ENCODE results near the gene BYSL.

The BYSL gene

DNA sequence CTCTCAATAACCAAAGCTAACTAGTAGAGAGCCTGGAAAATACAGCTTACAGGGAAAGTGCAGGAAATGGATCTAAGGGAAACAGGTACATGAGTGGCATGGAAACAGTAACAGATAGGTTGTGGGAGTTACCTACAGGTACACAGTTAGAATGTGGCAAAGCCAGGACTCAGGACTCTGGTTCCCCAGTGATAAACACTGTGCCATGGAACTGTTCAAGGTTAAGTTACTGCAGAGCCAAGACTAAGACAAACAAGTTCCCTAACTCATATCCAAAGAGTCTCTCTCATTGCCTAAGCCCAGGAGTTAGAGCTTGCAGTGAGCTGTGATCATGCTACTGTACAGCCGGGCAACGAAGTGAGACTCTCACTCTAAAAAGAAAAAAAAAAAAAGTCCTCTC is 7.0 kb upstream of the BYSL start:
- TF ChIP-seq, protein P1, sequence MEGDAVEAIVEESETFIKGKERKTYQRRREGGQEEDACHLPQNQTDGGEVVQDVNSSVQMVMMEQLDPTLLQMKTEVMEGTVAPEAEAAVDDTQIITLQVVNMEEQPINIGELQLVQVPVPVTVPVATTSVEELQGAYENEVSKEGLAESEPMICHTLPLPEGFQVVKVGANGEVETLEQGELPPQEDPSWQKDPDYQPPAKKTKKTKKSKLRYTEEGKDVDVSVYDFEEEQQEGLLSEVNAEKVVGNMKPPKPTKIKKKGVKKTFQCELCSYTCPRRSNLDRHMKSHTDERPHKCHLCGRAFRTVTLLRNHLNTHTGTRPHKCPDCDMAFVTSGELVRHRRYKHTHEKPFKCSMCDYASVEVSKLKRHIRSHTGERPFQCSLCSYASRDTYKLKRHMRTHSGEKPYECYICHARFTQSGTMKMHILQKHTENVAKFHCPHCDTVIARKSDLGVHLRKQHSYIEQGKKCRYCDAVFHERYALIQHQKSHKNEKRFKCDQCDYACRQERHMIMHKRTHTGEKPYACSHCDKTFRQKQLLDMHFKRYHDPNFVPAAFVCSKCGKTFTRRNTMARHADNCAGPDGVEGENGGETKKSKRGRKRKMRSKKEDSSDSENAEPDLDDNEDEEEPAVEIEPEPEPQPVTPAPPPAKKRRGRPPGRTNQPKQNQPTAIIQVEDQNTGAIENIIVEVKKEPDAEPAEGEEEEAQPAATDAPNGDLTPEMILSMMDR (IDR thresholded peaks at IDR 0.05; ENCODE audit: low read length, missing control alignments): no peak
- DNase-seq (ENCODE audit: low read depth): no peak
- H3K4me3 ChIP-seq (replicated peaks; ENCODE audit: low read depth, low read length): no peak overlapping the region

DNA sequence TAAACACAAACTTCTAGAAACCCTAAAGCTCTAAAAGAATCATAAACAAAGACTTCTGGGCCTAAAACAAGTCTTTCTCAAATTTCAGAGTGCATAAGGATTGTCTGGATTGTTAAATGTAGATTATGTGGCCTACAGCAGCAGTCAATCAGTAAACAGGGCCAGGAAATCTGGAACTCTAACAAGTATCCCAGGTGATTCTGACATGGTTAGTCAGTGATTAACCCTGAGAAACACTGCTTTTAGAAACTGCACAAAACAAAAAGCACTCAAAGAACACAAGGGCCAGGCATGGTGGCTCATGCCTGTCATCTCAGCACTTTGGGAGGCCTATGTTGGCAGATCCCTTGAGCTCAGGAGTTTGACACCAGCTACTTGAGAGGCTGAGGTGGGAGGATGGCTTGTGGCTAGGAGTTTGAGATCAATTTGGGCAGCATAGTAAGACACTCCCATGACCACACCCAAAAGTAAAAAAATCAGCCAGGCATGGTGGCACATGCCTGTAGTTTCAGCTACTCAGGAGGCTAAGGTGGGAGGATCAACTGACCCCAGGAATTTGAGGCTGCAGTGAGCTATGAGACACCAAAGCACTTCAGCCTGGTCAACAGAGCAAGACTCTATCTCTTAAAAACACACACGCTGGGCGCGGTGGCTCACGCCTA is 6.3 kb upstream of the BYSL start:
- DNase-seq (ENCODE audit: low read depth): no peak
- TF ChIP-seq, protein P1 (IDR thresholded peaks at IDR 0.05; ENCODE audit: low read length, missing control alignments): no peak
- H3K4me3 ChIP-seq (replicated peaks; ENCODE audit: low read depth, low read length): no peak overlapping the region

DNA sequence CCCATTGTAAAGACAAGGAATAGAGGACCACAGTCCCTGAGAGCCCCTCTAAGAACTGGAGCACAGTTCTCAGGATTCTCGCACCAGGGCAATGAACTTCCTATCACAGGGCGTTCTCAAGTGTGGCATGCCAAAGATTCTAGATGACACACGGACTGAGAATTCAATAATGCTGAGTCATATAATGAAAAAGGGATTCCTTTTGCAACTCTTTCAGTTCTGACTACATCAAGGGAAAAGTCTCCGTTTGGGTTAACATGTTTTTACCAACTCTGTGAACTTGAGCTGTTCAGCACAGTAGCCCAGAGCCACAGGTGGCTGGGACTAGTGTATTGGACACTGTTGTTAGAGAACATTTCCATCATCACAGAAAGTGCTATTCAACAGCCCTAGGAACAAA is 3.8 kb upstream of the BYSL start:
- TF ChIP-seq, protein P1 (IDR thresholded peaks at IDR 0.05; ENCODE audit: low read length, missing control alignments): no peak
- peak; percentile 94 for DNase-seq (ENCODE audit: low read depth)
- H3K4me3 ChIP-seq (replicated peaks; ENCODE audit: low read depth, low read length): no peak overlapping the region

DNA sequence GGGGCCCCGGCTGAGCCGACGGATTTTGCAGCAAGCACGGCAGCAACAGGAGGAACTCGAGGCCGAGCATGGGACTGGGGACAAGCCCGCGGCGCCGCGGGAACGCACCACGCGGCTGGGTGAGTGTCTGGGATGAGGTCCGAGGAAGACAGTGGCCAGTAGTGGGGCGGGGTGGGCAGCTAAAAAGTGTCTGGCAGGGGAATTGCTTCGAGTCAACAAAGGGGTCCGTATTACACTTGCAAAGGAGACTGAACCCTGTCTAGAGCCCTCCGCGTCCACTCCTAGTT is 356 bp downstream of the BYSL start:
- peak overlapping the region; percentile 98 for H3K4me3 ChIP-seq (replicated peaks; ENCODE audit: low read depth, low read length)
- DNase-seq (ENCODE audit: low read depth): no peak
- TF ChIP-seq, protein P1 (IDR thresholded peaks at IDR 0.05; ENCODE audit: low read length, missing control alignments): no peak

DNA sequence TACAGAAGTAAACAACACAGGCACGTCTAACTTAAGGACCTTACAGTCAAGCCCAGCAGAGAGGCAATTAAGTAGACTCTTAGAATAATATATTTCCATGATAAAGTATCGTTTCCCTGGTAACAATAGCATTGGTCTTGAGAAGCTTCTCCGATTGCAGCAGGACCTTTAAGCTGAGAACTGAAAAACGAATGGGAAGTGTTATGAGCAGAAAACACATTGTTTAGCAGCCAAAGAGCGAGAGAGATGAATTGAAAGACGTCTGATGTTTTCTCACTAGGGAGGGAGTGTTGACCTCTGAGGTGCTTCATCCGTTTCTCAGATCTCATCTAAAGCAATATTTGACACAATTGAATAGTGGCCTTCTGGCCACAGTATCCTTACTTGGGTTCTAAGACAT is 855 bp downstream of the BYSL start:
- H3K4me3 ChIP-seq (replicated peaks; ENCODE audit: low read depth, low read length): peak overlapping the region; percentile 98
- DNase-seq (ENCODE audit: low read depth): no peak
- TF ChIP-seq, protein P1 (IDR thresholded peaks at IDR 0.05; ENCODE audit: low read length, missing control alignments): no peak

DNA sequence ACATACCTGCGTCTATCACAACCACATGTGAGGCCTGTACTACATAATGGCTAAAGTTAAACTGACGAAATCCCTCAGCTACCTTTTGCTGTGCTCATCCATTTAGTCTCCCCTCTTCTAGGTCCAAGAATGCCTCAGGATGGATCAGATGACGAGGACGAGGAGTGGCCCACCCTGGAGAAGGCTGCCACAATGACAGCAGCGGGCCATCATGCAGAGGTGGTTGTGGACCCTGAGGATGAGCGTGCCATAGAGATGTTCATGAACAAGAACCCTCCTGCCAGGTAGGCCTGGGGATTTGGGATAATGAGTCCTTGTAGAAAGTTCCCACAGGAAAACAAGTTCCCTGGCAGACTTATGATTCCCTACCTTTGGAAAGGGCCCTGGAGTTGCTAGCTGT is 6.0 kb downstream of the BYSL start:
- DNase-seq (ENCODE audit: low read depth): no peak
- H3K4me3 ChIP-seq (replicated peaks; ENCODE audit: low read depth, low read length): no peak overlapping the region
- TF ChIP-seq, protein P1 (IDR thresholded peaks at IDR 0.05; ENCODE audit: low read length, missing control alignments): no peak

DNA sequence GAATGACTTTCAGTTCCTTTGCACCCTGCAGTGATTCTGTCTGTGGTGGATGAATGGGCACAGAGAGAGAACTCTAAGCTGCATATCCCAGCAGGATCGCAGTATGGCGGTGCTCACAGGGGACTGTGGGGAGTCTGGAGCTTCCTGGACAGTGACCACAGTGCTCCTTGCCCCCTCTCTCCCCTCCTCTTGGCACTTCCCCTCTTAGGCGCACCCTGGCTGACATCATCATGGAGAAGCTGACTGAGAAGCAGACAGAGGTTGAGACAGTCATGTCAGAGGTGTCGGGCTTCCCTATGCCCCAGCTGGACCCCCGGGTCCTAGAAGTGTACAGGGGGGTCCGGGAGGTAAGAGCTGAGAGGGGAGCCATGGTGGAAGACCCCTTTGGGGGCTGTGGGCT is 8.6 kb downstream of the BYSL start:
- DNase-seq (ENCODE audit: low read depth): no peak
- TF ChIP-seq, protein P1 (IDR thresholded peaks at IDR 0.05; ENCODE audit: low read length, missing control alignments): no peak
- no peak overlapping the region for H3K4me3 ChIP-seq (replicated peaks; ENCODE audit: low read depth, low read length)
